ENCODE results near the gene ITPR2. TPM values are rescaled to one million over a fixed set of nuclear protein-coding genes. Genes with fewer than 3 reads are reported as not detected.

ITPR2 gene
- total and polyA plus RNA-seq, 2 of the 8 experiments (the other 6 are each of a cell fraction or from before 2014, with no cell fraction given) = 4.1 to 48.3 TPM

DNA sequence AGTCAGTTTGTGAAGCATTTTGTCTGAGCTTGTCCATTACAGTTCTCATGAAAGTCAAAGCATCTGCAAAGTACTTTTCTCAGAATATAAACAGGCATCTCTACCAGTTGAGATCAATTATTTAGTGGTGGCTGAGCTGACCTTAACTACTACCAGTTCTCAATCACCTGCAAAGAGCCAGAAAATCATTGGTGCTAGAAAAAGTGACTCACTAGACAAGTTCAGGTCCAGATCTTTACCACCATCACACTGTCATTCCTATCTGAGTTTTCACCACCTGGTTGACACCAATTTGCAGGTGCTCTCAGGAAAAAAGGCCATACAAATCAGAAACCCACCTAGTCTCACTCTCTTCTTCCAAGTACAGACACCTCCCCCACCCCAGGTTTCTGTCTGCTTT, 33.3 kb downstream of the ITPR2 start:
- no peaks in the 10 kb centered on the region for H3K23me2 ChIP-seq (ENCODE audit: low read depth, low read length)
- no peak overlapping the region for H3K4me2 ChIP-seq (ENCODE audit: insufficient read depth in 1 of 2, low read depth in 2 of 2, low read length in 2 of 2)
- H3K18ac ChIP-seq (ENCODE audit: extremely low read depth, low read length) = no peak overlapping the region
- H3K23ac ChIP-seq (ENCODE audit: insufficient read length) = no peak overlapping the region
- no peaks in the 10 kb centered on the region for H3K27me3 ChIP-seq (replicated peaks in 1 of 4; ENCODE audit: control insufficient read depth in 3 of 4, extremely low read depth in 1 of 4, insufficient read depth in 3 of 4, low read length in 3 of 4)
- H2BK15ac ChIP-seq (ENCODE audit: low read length) = no peak overlapping the region
- H4K91ac ChIP-seq (replicated peaks; ENCODE audit: insufficient read length, low read length) = no peak overlapping the region
- no peak for DNase-seq (ENCODE audit: low read depth in 1 of 2, low spot score in 2 of 2)
- H2BK5ac ChIP-seq (ENCODE audit: low read depth, low read length) = no peak overlapping the region
- ChIA-PET CTCF (ENCODE audit: partially characterized antibody) (interaction anchor here (1.2 kb wide), 1 partner anchor 31 kb away, joined by 5 read pairs; no protein-coding TSS in a partner anchor), POLR2A (ENCODE audit: partially characterized antibody) (interaction anchor here (0.8 kb wide), 1 partner anchor 10 kb away, joined by 3 read pairs; no protein-coding TSS in a partner anchor)
- no peak overlapping the region for H4K8ac ChIP-seq (ENCODE audit: extremely low read depth, insufficient read depth, low read length)
- no peak overlapping the region for H2AFZ ChIP-seq (ENCODE audit: low read length)
- no peak overlapping the region for H2BK120ac ChIP-seq (replicated peaks; ENCODE audit: low read depth, low read length)
- peaks cover 0 to 15% of the 10 kb centered on the region in 2 experiments; a peak in 2 of 4 replicates for H3K79me2 ChIP-seq (ENCODE audit: control insufficient read depth in 1 of 2, insufficient read depth in 2 of 2, low read length in 2 of 2)
- no peak overlapping the region for H3K56ac ChIP-seq (replicated peaks; ENCODE audit: insufficient read length, low read depth, low read length)
- 0 out of 2 replicates have a peak, but pooled peaks cover 4% of the 10 kb centered on the region for H3K79me1 ChIP-seq (ENCODE audit: low read depth, low read length)
- TF ChIP-seq POLR2A (IDR thresholded peaks at IDR 0.05; ENCODE audit: control extremely low read depth in 1 of 2, low read depth in 2 of 2, low read length in 2 of 2) (no peak), FOSL1 (IDR thresholded peaks at IDR 0.05; ENCODE audit: insufficient read depth, low read depth, low read length) (no peak), KDM4A (IDR thresholded peaks at IDR 0.05; ENCODE audit: low read depth, low read length, severe bottlenecking) (no peak), CBX5 (IDR thresholded peaks at IDR 0.05; ENCODE audit: low read depth, low read length) (no peak), SP4 (IDR thresholded peaks at IDR 0.05; ENCODE audit: low read length) (no peak), TEAD4 (IDR thresholded peaks at IDR 0.05; ENCODE audit: low read depth, low read length) (no peak), RAD21 (IDR thresholded peaks at IDR 0.05 in 1 of 2, conservative IDR thresholded peaks at IDR 0.05 in 1 of 2; ENCODE audit: low read depth in 2 of 2, low read length in 2 of 2) (no peak), CBX8 (IDR thresholded peaks at IDR 0.05; ENCODE audit: borderline replicate concordance, low read depth, low read length) (no peak)
- no peak overlapping the region for H2BK20ac ChIP-seq (ENCODE audit: low read length)
- no peak for FAIRE-seq
- no peak overlapping the region for H3K27ac ChIP-seq (ENCODE audit: low read depth, low read length)
- no peak overlapping the region for H3K4ac ChIP-seq (replicated peaks; ENCODE audit: insufficient read length, low read depth, low read length)
- no peak overlapping the region for H2AK5ac ChIP-seq (ENCODE audit: low read depth, low read length)
- H3K4me1 ChIP-seq (replicated peaks in 1 of 4; ENCODE audit: control insufficient read depth in 3 of 4, insufficient read depth in 4 of 4, low read length in 3 of 4) = no peaks in the 10 kb centered on the region
- no peak overlapping the region for H3K14ac ChIP-seq (ENCODE audit: insufficient read length)
- no peaks in the 10 kb centered on the region for H4K20me1 ChIP-seq (replicated peaks in 1 of 2; ENCODE audit: control insufficient read depth in 1 of 2, insufficient read depth in 2 of 2, low read length in 2 of 2)
- H4K5ac ChIP-seq (ENCODE audit: insufficient read length, low read depth, low read length) = no peak overlapping the region
- H3K36me3 ChIP-seq (ENCODE audit: control insufficient read depth in 2 of 4, insufficient read depth in 4 of 4, low read length in 3 of 4) = no peaks in the 10 kb centered on the region
- no peaks in the 10 kb centered on the region for H3K9me3 ChIP-seq (ENCODE audit: insufficient read depth in 2 of 2, low read depth in 1 of 2, low read length in 1 of 2)
- no peak overlapping the region for H3K4me3 ChIP-seq (ENCODE audit: extremely low read depth in 1 of 4, insufficient read depth in 2 of 4, low read depth in 3 of 4, low read length in 4 of 4)
- no peak overlapping the region for H3K9ac ChIP-seq (replicated peaks in 1 of 4; ENCODE audit: extremely low read depth in 1 of 4, low read depth in 3 of 4, low read length in 3 of 4)
- no peak overlapping the region for H2BK12ac ChIP-seq (ENCODE audit: low read depth, low read length)
